Spleen (tissue), 11 donors: ENCODE results near the gene PRKCZ. TPM values are rescaled to one million over a fixed set of nuclear protein-coding genes. Genes with fewer than 3 reads are reported as not detected.

Experiments
- DNase-seq: peaks from one replicate; pipeline ENCODE4 v3.0.0-alpha.2; 2020
- H3K27ac ChIP-seq, 8 donors: fragments of 200-600 bp; sonication (generic) in 7 of 8; 1 replicate in 4 of 8; 2 replicates in 4 of 8; pipeline versions ENCODE4 v1.5.0 to v1.8.0; 2016 to 2021; ENCODE audit warnings: inconsistent platforms in 4 of 8, mild to moderate bottlenecking in 4 of 8, moderate library complexity in 1 of 8
- H3K27me3 ChIP-seq, 7 donors: fragments of 200-600 bp; sonication (generic) in 6 of 7; replicated peaks in 1 of 7; 1 replicate in 4 of 7; 2 replicates in 3 of 7; pipeline versions ENCODE4 v1.5.0 to v1.8.0; 2016 to 2021; ENCODE audit warnings: inconsistent platforms in 3 of 7, mild to moderate bottlenecking in 1 of 7
- H3K36me3 ChIP-seq, 6 donors: fragments of 200-600 bp; sonication (generic) in 5 of 6; 1 replicate in 4 of 6; 2 replicates in 2 of 6; pipeline versions ENCODE4 v1.5.0 to v1.8.0; 2016 to 2021; ENCODE audit warnings: inconsistent platforms in 2 of 6
- H3K4me1 ChIP-seq, 6 donors: fragments of 200-600 bp; sonication (generic) in 5 of 6; 1 replicate in 3 of 6; 2 replicates in 3 of 6; pipeline versions ENCODE4 v1.5.0 to v1.8.0; 2016 to 2021; ENCODE audit warnings: inconsistent platforms in 3 of 6
- H3K4me3 ChIP-seq, 8 donors: fragments of 200-600 bp; sonication (generic) in 7 of 8; 1 replicate in 4 of 8; 2 replicates in 4 of 8; pipeline versions ENCODE4 v1.5.0 to v1.8.0; 2016 to 2021; ENCODE audit warnings: inconsistent platforms in 4 of 8, mild to moderate bottlenecking in 4 of 8, moderate library complexity in 2 of 8
- H3K9me3 ChIP-seq, 8 donors: fragments of 200-600 bp; sonication (generic) in 7 of 8; 1 replicate in 4 of 8; 2 replicates in 4 of 8; pipeline versions ENCODE4 v1.5.0 to v1.8.0; 2016 to 2021; ENCODE audit warnings: inconsistent platforms in 4 of 8
- POLR2A ChIP-seq, 3 donors: fragments of 450-650 bp; IDR thresholded peaks; one replicate each; pipeline ENCODE4 v1.5.1; 2017; ENCODE audit warnings: antibody characterized with exemption in 3 of 3, mild to moderate bottlenecking in 1 of 3
- POLR2AphosphoS5 ChIP-seq, 3 donors: sonication (generic); formaldehyde crosslinking; IDR thresholded peaks; one replicate each; pipeline ENCODE4 v1.5.1; 2017; ENCODE audit warnings: antibody characterized with exemption in 3 of 3
- WGBS, 5 donors: extraction: QIAGEN DNeasy Blood & Tissue Kit in 3 of 5; methylation state at CpG; one replicate each; pipeline versions ENCODE4 v1.1.5 to v1.1.7; 2013 to 2018; 5-methylcytosine and 5-hydroxymethylcytosine counted together
- intact Hi-C: fragments of 100-400 bp; cut with DNase I; formaldehyde crosslinking; loops from one replicate; pipeline ENCODE4 v1.15.0; 2023; ENCODE audit warnings: low total_unique reads
- polyA plus RNA-seq, 3 donors: library from polyadenylated mRNA; stranded (reverse); fragments of 200-250 nt; gene quantifications; one replicate each; pipeline ENCODE4 v1.2.1, GENCODE V29; 2013
- total RNA-seq, 7 donors: library from RNA; depleted of rRNA in 3 of 7; stranded (reverse); fragments of >200 nt in 3 of 7; fragmentation: NEBNext Ultra II Directional in 4 of 7; extraction: Animal tissue kit (Norgen Biotek cat#: 25700) in 4 of 7; gene quantifications; one replicate each; pipeline versions ENCODE4 v1.1.0 to v1.2.1, GENCODE V29; 2016 to 2021
- TF ChIP-seq, protein P1 (sequence below), 11 experiments: fragments of 200-600 bp in 7 of 11; fragments of 450-650 bp in 4 of 11; sonication (generic) in 4 of 11; IDR thresholded peaks in 8 of 11; conservative IDR thresholded peaks in 3 of 11; 1 replicate in 7 of 11; 2 replicates in 4 of 11; pipeline versions ENCODE4 v1.4.0 to v1.8.0; 2016 to 2021; ENCODE audit warnings: antibody characterized with exemption in 11 of 11, inconsistent platforms in 4 of 11, mild to moderate bottlenecking in 1 of 11
- donor health status: healthy with polysubstance abuse.
- donor health status: DM: no; HTN: no; CAD: no; lungs with moderate emphysema.
- donor health status: DM: no; HTN: no; CAD: no.
- donor health status: Bipolar disorder and iron deficiency.
- donor health status: healthy.
- donor health status: DM: no; HTN: no; CAD: no.
- donor health status: DM: yes; HTN: yes; CAD: no.

Gene PRKCZ
- total and polyA plus RNA-seq, 10 donors, result 17.6 to 61.8 (median 34.0) TPM

DNA sequence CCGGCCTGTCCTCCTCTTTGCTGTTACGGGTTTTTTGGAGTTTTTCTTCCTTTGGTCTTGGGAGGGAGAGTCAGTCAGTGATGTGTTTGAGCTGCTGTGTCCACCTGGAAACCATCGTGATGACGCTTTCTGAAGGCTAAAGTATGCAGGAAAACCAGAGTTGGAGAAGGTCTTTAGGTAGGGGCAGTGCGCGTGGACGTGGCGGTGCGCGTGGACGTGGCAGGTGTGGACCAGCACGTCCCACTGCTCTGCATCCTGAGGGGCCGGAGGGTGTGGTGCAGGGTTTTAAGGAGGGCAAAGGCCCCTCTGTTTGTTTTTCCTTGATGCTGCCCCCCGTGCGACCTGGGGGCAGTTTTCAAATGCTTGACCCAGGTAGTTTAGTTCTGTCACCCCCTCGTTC lies 29.9 kb downstream of the PRKCZ start:
- 92 to 96% (median 95%) methylated on average over 16 of the region's 16 CpGs for WGBS, 5 donors
- Histone ChIP-seq H3K4me3 (no peak overlapping the region), H3K9me3 (peaks cover 0 to 39% (median 36%) of the 10 kb centered on the region in 8 donors), H3K36me3 (peaks cover 0 to 54% (median 13%) of the 10 kb centered on the region in 6 donors), H3K27me3 (no peaks in the 10 kb centered on the region), H3K4me1 (no peaks in the 10 kb centered on the region), H3K27ac (no peak overlapping the region)
- TF ChIP-seq, protein P1, sequence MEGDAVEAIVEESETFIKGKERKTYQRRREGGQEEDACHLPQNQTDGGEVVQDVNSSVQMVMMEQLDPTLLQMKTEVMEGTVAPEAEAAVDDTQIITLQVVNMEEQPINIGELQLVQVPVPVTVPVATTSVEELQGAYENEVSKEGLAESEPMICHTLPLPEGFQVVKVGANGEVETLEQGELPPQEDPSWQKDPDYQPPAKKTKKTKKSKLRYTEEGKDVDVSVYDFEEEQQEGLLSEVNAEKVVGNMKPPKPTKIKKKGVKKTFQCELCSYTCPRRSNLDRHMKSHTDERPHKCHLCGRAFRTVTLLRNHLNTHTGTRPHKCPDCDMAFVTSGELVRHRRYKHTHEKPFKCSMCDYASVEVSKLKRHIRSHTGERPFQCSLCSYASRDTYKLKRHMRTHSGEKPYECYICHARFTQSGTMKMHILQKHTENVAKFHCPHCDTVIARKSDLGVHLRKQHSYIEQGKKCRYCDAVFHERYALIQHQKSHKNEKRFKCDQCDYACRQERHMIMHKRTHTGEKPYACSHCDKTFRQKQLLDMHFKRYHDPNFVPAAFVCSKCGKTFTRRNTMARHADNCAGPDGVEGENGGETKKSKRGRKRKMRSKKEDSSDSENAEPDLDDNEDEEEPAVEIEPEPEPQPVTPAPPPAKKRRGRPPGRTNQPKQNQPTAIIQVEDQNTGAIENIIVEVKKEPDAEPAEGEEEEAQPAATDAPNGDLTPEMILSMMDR (IDR thresholded peaks at IDR 0.05 in 8 of 11, conservative IDR thresholded peaks at IDR 0.05 in 3 of 11), result no peak
- TF ChIP-seq POLR2A (IDR thresholded peaks at IDR 0.05), result no peak
- TF ChIP-seq POLR2AphosphoS5 (IDR thresholded peaks at IDR 0.05), result no peak
- no peak for DNase-seq
- intact Hi-C loops, result no loop called here

DNA sequence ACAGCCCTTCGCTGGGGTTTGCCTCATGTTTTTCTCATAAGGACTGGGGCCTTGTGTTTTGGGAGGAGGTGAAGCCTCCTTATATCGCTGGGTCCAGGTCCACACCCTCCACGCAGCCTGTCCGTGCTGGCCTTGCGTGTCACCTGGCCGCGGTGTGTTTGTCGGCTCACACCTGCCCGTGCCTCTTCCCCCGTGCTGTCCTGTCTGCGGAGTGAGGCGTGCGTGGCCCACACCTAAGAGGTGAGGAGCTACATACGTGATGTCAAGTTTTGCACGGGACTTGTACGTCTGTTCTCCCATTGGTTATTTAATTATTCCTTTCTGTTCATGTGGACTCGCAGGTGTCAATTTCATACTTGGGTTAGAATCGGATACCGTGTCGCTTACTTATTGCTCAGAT lies 30.7 kb downstream of the PRKCZ start:
- H3K27me3 ChIP-seq, result no peaks in the 10 kb centered on the region

DNA sequence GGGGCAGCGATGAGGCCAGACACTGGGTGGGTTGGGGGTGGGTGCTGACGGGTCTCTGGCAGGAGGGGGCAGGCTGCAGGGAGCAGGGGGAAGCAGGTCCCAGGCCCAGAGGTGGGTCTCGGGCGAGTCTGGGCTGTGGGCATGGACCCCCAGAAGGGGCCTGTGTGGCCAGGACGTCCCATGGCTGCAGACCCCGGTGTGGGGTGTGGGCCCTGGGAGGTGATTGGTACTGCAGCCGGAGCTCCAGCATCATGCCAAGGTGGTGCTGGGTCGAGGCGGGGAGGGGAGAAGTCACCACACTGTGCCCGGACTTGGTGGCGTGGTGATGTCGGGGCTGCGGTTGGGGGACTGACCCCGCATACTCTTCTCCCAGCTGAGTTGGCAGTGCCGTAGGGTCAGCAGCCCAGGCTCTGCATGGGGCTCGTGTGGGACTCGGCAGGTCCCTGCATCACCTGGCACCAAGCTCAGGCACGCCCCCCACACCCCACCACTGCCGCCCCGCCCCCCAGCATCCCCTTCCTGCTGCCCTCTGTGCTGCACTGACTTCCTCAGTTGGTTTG lies 31.2 kb downstream of the PRKCZ start:
- Histone ChIP-seq H3K4me1 (no peaks in the 10 kb centered on the region), H3K27me3 (no peaks in the 10 kb centered on the region), H3K4me3 (no peak overlapping the region), H3K27ac (no peak overlapping the region), H3K9me3 (peaks cover 0 to 36% (median 32%) of the 10 kb centered on the region in 8 donors), H3K36me3 (peaks cover 0 to 47% (median 6%) of the 10 kb centered on the region in 6 donors)
- no peak for DNase-seq
- intact Hi-C loops, result no loop called here
- 91 to 98% (median 94%) methylated on average over 12 to 20 of the region's 20 CpGs for WGBS, 5 donors
- TF ChIP-seq, protein P1 (IDR thresholded peaks at IDR 0.05 in 8 of 11, conservative IDR thresholded peaks at IDR 0.05 in 3 of 11), result no peak
- no peak for TF ChIP-seq POLR2AphosphoS5 (IDR thresholded peaks at IDR 0.05)

More for the DNA sequence above, 30.7 kb downstream of the PRKCZ start:
- WGBS, 5 donors, result 97 to 98% (median 98%) methylated on average over 20 of the region's 20 CpGs
- no peak for DNase-seq
- Histone ChIP-seq H3K4me3 (no peak overlapping the region), H3K4me1 (no peaks in the 10 kb centered on the region), H3K9me3 (peaks cover 0 to 39% (median 36%) of the 10 kb centered on the region in 8 donors), H3K36me3 (peaks cover 0 to 50% (median 9%) of the 10 kb centered on the region in 6 donors), H3K27ac (no peak overlapping the region)
- intact Hi-C loops, result no loop called here
- no peak for TF ChIP-seq POLR2AphosphoS5 (IDR thresholded peaks at IDR 0.05)
- TF ChIP-seq, protein P1 (IDR thresholded peaks at IDR 0.05 in 8 of 11, conservative IDR thresholded peaks at IDR 0.05 in 3 of 11), result no peak
- no peak for TF ChIP-seq POLR2A (IDR thresholded peaks at IDR 0.05)

DNA sequence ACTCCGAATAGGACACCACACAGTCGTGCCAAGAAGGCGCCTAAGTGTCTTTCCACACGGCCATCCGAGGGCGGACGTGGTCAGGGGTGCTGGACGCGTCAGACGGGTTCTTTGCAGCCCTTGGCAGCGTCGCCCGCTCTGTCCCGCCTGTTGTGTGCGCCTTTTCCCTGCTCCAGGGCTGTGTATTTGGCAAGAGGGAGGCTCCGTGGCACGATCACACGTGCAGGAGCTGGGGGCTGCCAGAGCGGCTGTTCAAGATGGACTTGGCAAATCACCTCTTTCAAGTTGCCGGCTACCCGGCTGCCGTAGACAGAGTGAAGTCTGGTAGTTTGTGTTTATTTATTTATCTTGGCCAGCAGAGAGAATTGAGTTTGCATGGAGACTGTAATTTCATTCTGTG lies 31.9 kb downstream of the PRKCZ start:
- no peak for TF ChIP-seq POLR2AphosphoS5 (IDR thresholded peaks at IDR 0.05)
- 95 to 97% (median 96%) methylated on average over 22 of the region's 22 CpGs for WGBS, 5 donors
- no peak overlapping the region for H3K4me3 ChIP-seq
- no peak overlapping the region for H3K27ac ChIP-seq
- no peaks in the 10 kb centered on the region for H3K4me1 ChIP-seq
- H3K36me3 ChIP-seq, result peaks cover 0 to 44% (median 3%) of the 10 kb centered on the region in 6 donors
- no peak for DNase-seq
- H3K9me3 ChIP-seq, result peaks cover 0 to 29% (median 26%) of the 10 kb centered on the region in 8 donors
- H3K27me3 ChIP-seq, result no peaks in the 10 kb centered on the region
- intact Hi-C loops, result no loop called here
